ENCODE results near the gene PSD4. TPM values are rescaled to one million over a fixed set of nuclear protein-coding genes. Genes with fewer than 3 reads are reported as not detected.

Gene PSD4
- total RNA-seq = 0.66 and 1.1 TPM in 2 replicates

DNA sequence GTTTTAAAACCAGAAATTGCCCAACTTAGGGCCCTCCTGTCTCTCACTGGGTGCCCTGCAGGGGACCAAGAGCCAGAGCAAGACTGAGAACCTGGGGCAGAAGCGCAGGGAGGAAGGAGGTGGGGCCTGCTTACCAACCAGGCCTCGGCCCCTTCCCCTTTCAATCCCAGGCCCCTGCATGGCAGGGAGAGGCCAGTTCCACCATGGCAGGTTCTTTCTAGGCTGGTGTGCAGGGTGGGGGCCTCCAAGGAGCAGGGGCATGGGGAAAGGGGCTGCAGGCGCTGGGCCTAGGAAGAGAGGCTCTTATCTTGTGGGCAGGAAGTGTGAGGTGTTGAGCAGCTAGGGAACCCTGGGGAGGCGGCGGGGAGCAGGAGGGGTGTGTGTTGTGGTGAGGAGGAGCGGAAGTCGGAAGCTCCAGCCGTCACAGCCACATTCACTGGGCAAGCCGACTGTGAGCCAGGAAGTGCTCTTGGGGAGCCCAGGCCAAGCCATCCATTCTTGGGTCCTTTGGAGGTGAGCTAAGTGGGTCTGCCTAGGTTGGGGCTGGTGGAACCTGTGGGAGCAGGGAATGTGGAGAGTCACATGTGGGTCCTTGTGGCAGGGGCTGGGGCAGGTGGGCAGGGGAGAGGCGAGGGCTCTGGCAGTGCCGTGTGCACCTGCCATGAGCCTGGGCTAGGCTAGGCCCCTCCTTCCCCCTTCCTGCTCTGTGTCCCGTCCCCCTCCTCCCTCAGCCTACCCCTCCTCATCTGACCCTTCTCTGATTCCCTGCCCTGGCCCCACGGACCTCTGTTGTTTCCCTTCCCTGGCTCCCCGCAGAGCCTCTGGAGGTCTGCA lies at the start of gene PSD4:
Gene PSD4, plus strand, starts transcription at position 430 of the 834 bp plus-strand sequence. CDS start 8,486 bp downstream, outside the sequence.

DNA sequence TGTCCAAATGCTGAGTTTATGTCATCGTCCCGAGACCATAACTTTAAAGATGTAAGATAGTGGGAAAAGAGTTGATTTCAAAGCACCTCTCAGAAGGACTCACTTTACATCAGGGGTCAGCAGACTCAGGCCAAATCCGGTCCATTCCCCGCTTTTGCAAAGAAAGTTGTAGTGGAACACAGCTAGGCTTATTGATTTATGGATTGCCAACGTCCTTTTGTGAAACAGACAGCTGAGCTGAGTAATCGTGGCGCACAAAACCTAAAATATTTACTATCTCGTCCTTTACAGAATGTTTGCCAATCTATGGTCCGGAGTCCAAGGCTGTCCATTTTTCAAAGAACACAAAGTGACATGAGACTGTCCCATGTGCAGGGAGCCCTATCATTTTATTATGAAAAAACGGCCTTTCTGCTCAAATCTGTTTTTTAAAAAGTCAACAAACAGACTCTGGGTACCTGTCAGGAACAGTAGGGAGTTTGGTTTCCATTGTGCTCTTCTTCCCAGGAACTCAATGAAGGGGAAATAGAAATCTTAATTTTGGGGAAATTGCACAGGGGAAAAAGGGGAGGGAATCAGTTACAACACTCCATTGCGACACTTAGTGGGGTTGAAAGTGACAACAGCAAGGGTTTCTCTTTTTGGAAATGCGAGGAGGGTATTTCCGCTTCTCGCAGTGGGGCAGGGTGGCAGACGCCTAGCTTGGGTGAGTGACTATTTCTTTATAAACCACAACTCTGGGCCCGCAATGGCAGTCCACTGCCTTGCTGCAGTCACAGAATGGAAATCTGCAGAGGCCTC lies 46.7 kb upstream of the PSD4 start, which contains the start of gene IL1RN:
Gene IL1RN, plus strand, starts transcription at position 754 of the 801 bp plus-strand sequence. Its CDS starts 27 bp downstream, at position 781.

Other genes starting within 250 kb of the PSD4 start
- gene IL36G, start 196.0 kb upstream of the PSD4 start, total RNA-seq = not detected in 2 replicates
- not detected in 2 replicates for gene IL36A, start 168.5 kb upstream of the PSD4 start, total RNA-seq
- gene IL36B, start 121.1 kb upstream of the PSD4 start, total RNA-seq = 0.14 TPM in 1 of 2 replicates, not detected in the other
- gene IL36RN, start 114.8 kb upstream of the PSD4 start, total RNA-seq = under 0.01 TPM in 1 of 2 replicates, not detected in the other
- gene IL1F10, start 106.0 kb upstream of the PSD4 start, total RNA-seq = not detected in 2 replicates
- 0.14 TPM in 1 of 2 replicates, not detected in the other for gene IL1RN, start 46.4 kb upstream of the PSD4 start, total RNA-seq
- gene PAX8, start 105.0 kb downstream of the PSD4 start, total RNA-seq = 2.9 and 3.1 TPM in 2 replicates